Gastroesophageal sphincter (tissue), 3 donors: ENCODE results near the gene SCAMP2.

Experiments used
- CTCF ChIP-seq, 4 experiments: fragments of 200-600 bp in 2 of 4; fragments of 450-650 bp in 2 of 4; sonication (generic) in 1 of 4; IDR thresholded peaks; one replicate each; pipeline ENCODE4 v1.5.1; 2017 to 2019; ENCODE audit warnings: antibody characterized with exemption in 4 of 4, mild to moderate bottlenecking in 2 of 4, moderate library complexity in 2 of 4
- POLR2A ChIP-seq, 2 donors: fragments of 450-650 bp; IDR thresholded peaks; one replicate each; pipeline ENCODE4 v1.6.1; 2017; ENCODE audit warnings: antibody characterized with exemption in 2 of 2, mild to moderate bottlenecking in 2 of 2, moderate library complexity in 1 of 2

- TF ChIP-seq CTCF (IDR thresholded peaks at IDR 0.05) (no peak), POLR2A (IDR thresholded peaks at IDR 0.05) (no peak)
These were observed 78.8 kb downstream of the SCAMP2 start for GRCh38 chr15:74794248-74794969.
